Measurements from ENCODE around the gene RANBP10.

The RANBP10 gene

DNA sequence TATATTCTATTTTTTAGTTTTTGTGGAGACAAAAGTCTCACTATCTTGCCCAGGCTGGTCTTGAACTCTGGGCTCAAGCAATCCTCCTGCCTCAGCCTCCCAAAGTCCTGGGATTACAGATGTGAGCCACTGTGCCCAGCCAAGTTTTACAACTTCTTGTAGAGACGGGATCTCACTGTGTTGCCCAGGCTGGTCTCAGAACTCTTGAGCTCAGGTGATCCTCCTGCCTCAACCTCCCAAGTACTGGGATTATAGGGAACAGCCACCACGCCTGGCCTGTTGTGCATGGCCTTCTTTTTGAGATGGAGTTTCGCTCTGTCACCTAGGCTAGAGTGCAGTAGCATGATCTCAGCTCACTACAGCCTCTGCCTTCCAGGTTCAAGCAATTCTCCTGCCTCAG is 47.3 kb upstream of the RANBP10 start:
- ATAC-seq: no peak
- TF ChIP-seq, protein P1, sequence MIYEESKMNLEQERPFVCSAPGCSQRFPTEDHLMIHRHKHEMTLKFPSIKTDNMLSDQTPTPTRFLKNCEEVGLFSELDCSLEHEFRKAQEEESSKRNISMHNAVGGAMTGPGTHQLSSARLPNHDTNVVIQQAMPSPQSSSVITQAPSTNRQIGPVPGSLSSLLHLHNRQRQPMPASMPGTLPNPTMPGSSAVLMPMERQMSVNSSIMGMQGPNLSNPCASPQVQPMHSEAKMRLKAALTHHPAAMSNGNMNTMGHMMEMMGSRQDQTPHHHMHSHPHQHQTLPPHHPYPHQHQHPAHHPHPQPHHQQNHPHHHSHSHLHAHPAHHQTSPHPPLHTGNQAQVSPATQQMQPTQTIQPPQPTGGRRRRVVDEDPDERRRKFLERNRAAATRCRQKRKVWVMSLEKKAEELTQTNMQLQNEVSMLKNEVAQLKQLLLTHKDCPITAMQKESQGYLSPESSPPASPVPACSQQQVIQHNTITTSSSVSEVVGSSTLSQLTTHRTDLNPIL (CRISPR knock-in tag; IDR thresholded peaks at IDR 0.05; ENCODE audit: low read depth): no peak
- TF ChIP-seq ZNF8 (CRISPR knock-in tag; IDR thresholded peaks at IDR 0.05): no peak
- TF ChIP-seq ESRRG (CRISPR knock-in tag; IDR thresholded peaks at IDR 0.05): no peak
- TF ChIP-seq, protein P2, sequence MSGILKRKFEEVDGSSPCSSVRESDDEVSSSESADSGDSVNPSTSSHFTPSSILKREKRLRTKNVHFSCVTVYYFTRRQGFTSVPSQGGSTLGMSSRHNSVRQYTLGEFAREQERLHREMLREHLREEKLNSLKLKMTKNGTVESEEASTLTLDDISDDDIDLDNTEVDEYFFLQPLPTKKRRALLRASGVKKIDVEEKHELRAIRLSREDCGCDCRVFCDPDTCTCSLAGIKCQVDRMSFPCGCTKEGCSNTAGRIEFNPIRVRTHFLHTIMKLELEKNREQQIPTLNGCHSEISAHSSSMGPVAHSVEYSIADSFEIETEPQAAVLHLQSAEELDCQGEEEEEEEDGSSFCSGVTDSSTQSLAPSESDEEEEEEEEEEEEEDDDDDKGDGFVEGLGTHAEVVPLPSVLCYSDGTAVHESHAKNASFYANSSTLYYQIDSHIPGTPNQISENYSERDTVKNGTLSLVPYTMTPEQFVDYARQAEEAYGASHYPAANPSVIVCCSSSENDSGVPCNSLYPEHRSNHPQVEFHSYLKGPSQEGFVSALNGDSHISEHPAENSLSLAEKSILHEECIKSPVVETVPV (CRISPR knock-in tag; IDR thresholded peaks at IDR 0.05): no peak
- no peak for TF ChIP-seq ZNF565 (CRISPR knock-in tag; conservative IDR thresholded peaks at IDR 0.05; ENCODE audit: low read depth)
- TF ChIP-seq, protein P3, sequence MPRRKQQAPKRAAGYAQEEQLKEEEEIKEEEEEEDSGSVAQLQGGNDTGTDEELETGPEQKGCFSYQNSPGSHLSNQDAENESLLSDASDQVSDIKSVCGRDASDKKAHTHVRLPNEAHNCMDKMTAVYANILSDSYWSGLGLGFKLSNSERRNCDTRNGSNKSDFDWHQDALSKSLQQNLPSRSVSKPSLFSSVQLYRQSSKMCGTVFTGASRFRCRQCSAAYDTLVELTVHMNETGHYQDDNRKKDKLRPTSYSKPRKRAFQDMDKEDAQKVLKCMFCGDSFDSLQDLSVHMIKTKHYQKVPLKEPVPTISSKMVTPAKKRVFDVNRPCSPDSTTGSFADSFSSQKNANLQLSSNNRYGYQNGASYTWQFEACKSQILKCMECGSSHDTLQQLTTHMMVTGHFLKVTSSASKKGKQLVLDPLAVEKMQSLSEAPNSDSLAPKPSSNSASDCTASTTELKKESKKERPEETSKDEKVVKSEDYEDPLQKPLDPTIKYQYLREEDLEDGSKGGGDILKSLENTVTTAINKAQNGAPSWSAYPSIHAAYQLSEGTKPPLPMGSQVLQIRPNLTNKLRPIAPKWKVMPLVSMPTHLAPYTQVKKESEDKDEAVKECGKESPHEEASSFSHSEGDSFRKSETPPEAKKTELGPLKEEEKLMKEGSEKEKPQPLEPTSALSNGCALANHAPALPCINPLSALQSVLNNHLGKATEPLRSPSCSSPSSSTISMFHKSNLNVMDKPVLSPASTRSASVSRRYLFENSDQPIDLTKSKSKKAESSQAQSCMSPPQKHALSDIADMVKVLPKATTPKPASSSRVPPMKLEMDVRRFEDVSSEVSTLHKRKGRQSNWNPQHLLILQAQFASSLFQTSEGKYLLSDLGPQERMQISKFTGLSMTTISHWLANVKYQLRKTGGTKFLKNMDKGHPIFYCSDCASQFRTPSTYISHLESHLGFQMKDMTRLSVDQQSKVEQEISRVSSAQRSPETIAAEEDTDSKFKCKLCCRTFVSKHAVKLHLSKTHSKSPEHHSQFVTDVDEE (CRISPR knock-in tag; IDR thresholded peaks at IDR 0.05): no peak
- TF ChIP-seq OSR1 (CRISPR knock-in tag; IDR thresholded peaks at IDR 0.05): no peak
- no peak for TF ChIP-seq PPARA (CRISPR knock-in tag; IDR thresholded peaks at IDR 0.05; ENCODE audit: borderline replicate concordance)
- TF ChIP-seq SNAI2 (CRISPR knock-in tag; IDR thresholded peaks at IDR 0.05): no peak
- TF ChIP-seq ISL1 (CRISPR knock-in tag; IDR thresholded peaks at IDR 0.05): no peak
- TF ChIP-seq CSDC2 (CRISPR knock-in tag; IDR thresholded peaks at IDR 0.05): no peak

DNA sequence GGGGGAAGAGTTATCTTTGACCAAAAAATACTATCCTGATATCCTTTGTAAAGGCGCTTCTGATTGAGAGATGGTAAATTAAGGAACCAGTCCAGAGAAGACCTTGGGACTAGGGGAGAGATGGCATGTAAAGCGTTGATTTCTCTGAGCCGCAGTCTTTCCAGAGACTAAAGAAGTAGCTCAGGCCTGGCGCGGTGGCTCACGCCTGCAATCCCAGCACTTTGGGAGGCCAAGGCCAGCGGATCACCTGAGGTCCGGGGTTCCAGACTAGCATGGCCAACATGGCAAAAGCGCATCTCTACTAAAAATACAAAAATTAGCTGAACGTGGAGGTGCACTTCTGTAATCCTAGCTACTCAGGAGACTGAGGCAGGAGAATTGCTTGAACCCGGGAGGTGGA is 41.8 kb upstream of the RANBP10 start:
- TF ChIP-seq, protein P2 (CRISPR knock-in tag; IDR thresholded peaks at IDR 0.05): no peak
- TF ChIP-seq, protein P1 (CRISPR knock-in tag; IDR thresholded peaks at IDR 0.05; ENCODE audit: low read depth): no peak
- no peak for TF ChIP-seq ZFP3 (CRISPR knock-in tag; IDR thresholded peaks at IDR 0.05)
- no peak for ATAC-seq

DNA sequence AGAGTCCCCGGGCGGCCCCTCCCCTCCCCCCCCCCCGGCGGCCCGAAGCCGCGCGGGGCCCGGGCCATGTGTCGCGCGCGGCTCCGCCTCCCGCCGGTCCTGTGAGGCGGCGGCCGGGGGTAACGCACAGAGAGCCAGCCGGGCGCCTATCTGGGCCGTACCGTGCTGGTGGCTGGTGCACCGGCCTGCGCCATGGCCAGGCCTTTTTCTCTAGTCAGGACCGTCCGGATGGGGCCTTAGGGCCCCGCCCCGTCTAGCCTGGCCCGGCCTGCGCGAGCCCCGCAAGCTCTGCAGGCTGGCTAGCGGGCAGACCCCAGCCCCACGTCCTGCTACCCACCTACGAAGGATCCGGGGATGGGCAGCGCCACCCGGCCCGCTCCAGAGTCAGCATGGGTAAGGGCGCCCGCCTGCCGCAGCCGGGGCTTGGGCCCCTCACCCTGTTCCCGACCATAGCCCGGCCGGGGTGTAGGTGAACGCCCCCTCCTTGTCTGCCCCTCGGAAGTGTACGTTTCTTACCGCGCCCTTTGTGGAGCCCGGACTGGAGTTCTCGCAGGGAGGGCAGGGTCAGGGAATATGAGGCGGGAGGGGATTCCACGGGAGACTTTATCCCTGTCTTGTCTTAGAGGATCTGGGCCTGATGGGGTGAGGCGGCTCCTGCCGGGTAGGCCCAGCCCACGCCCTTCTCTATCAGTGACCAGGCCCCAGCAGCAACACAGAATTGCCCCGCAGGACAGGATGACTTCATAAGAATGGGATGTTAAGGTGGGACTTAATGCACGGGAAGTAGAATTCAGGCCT is 40.9 kb upstream of the RANBP10 start, which contains the start of gene CENPT:
CENPT (minus strand) TSS at position 630 of the 798 bp plus-strand sequence. CDS start 13,834 bp downstream, outside the sequence.
- TF ChIP-seq TCF4 (CRISPR knock-in tag; IDR thresholded peaks at IDR 0.05; ENCODE audit: borderline replicate concordance): no peak
- TF ChIP-seq ESRRG (CRISPR knock-in tag; IDR thresholded peaks at IDR 0.05): no peak
- no peak for TF ChIP-seq TOX (CRISPR knock-in tag; IDR thresholded peaks at IDR 0.05; ENCODE audit: borderline replicate concordance)
- no peak for TF ChIP-seq GLIS3 (CRISPR knock-in tag; IDR thresholded peaks at IDR 0.05)
- ATAC-seq: peak; percentile 45

DNA sequence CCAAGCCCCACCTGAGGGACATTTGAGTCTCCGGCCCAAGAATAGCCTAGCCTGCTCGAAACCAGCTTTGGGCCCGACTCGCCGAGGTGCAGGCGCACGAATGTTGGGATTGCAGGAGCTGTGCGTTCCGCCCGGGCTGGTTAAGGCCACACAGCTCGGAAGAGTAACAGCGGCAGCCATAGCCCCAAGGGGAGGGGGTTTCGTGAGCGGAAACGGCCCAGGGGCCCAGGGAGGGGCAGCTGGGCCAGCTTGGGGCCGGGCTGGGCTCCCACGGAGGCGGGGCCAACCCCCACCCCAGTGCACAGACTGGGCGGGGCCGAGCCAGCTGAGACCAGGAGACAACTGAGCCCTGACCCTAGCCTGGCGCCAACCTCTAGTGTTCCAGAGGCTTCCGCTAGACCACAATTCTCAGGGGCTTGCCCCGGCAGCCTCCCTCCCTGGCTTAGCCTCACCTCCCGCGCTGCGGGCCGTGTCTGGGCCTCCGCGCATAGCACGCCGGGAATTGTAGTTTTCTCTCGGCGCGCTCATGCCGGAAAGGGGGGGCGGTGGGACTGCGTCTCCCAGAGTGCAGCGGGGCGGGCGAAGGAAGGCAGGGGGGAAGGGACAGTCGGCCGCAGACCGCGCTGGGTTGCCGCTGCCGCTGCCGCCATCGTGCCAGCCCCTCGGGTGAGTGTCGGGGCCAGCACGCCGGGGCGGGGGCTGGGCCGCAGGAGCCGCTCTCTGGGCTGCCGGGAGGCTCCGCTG is 40.1 kb upstream of the RANBP10 start, which contains the start of gene NUTF2:
NUTF2 (plus strand) TSS at position 614 of the 744 bp plus-strand sequence. CDS start 18,198 bp downstream, outside the sequence.
- ATAC-seq: peak; percentile 71
- TF ChIP-seq ZNF565 (CRISPR knock-in tag; conservative IDR thresholded peaks at IDR 0.05; ENCODE audit: low read depth) (no peak), ESRRG (CRISPR knock-in tag; IDR thresholded peaks at IDR 0.05) (no peak), RARB (CRISPR knock-in tag; IDR thresholded peaks at IDR 0.05) (no peak), GLIS3 (CRISPR knock-in tag; IDR thresholded peaks at IDR 0.05) (no peak)
- TF ChIP-seq, protein P2 (CRISPR knock-in tag; IDR thresholded peaks at IDR 0.05): no peak
- TF ChIP-seq, protein P3 (CRISPR knock-in tag; IDR thresholded peaks at IDR 0.05): 0 out of 2 replicates have a peak, but pooled peaks have one; percentile 28
- TF ChIP-seq, protein P4, sequence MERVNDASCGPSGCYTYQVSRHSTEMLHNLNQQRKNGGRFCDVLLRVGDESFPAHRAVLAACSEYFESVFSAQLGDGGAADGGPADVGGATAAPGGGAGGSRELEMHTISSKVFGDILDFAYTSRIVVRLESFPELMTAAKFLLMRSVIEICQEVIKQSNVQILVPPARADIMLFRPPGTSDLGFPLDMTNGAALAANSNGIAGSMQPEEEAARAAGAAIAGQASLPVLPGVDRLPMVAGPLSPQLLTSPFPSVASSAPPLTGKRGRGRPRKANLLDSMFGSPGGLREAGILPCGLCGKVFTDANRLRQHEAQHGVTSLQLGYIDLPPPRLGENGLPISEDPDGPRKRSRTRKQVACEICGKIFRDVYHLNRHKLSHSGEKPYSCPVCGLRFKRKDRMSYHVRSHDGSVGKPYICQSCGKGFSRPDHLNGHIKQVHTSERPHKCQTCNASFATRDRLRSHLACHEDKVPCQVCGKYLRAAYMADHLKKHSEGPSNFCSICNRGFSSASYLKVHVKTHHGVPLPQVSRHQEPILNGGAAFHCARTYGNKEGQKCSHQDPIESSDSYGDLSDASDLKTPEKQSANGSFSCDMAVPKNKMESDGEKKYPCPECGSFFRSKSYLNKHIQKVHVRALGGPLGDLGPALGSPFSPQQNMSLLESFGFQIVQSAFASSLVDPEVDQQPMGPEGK (CRISPR knock-in tag; IDR thresholded peaks at IDR 0.05; ENCODE audit: borderline replicate concordance): peak; percentile 70; the same call in 1 of the 2 replicates

Measured in SK-N-SH treated with all-trans-retinoic acid at 6 μM for 48 hours (cell line).